ENCODE data around the gene CD27. TPM values are rescaled to one million over a fixed set of nuclear protein-coding genes. Genes with fewer than 3 reads are reported as not detected.

The CD27 gene
- total and polyA plus RNA-seq, 9 of the 15 experiments (the other 6 are each of a cell fraction or from before 2014, with no cell fraction given), result 0.24 TPM; not detected in 8

- no peak overlapping the region for H3K4me3 ChIP-seq
- peak; percentile 55 for TF ChIP-seq ZNF121 (CRISPR knock-in tag; conservative IDR thresholded peaks at IDR 0.05)
- TF ChIP-seq KLF10 (CRISPR knock-in tag; IDR thresholded peaks at IDR 0.05), result no peak
- no peaks in the 10 kb centered on the region for H3K27me3 ChIP-seq (ENCODE audit: control insufficient read depth in 2 of 2, insufficient read depth in 2 of 2, low read length in 2 of 2)
- BruUV-seq (replicated peaks), result no TSS peak
- H3K27ac ChIP-seq (ENCODE audit: extremely low read depth, low read depth, low read length), result no peak overlapping the region
- in situ Hi-C loops (cut with MboI), result no loop called here
- H3K36me3 ChIP-seq (ENCODE audit: control insufficient read depth, insufficient read depth, low read length), result peaks cover 7% of the 10 kb centered on the region; the same call in 2 of the 3 replicates
- no peak overlapping the region for H3K9ac ChIP-seq (ENCODE audit: insufficient read depth in 1 of 2, low read depth in 2 of 2, low read length in 2 of 2)
- no peak for FAIRE-seq
- POLR2A ChIA-PET, result interaction anchor here (0.5 to 0.7 kb wide), 2 partner anchors 18 to 38 kb away, joined by 3 read pairs; no protein-coding TSS in a partner anchor
- no peaks in the 10 kb centered on the region for H3K9me1 ChIP-seq (ENCODE audit: control insufficient read depth, insufficient read depth, low read length)
- CTCF ChIA-PET (ENCODE audit: low intra/inter-chr PET ratio), result no interaction called here
- no peaks in the 10 kb centered on the region for H3K9me3 ChIP-seq (replicated peaks; ENCODE audit: control insufficient read depth, insufficient read depth, low read depth, low read length)
- H4K20me1 ChIP-seq (replicated peaks; ENCODE audit: control insufficient read depth, insufficient read depth, low read length), result no peaks in the 10 kb centered on the region
- 0% methylated on average over 1 of the region's 1 CpG for WGBS (ENCODE audit: insufficient coverage, low coverage, missing lambda C conversion rate)
- intact Hi-C loops (cut with micrococcal nuclease), result no loop called here
- no peak overlapping the region for H2AFZ ChIP-seq (ENCODE audit: low read depth, low read length)
- ATAC-seq, result no peak
- peaks cover 10% of the 10 kb centered on the region for H3K79me2 ChIP-seq (ENCODE audit: control insufficient read depth, insufficient read depth, low read length)
- no peak for DNase-seq (ENCODE audit: extremely low read depth in 1 of 4, low spot score in 3 of 4)
- H3K4me1 ChIP-seq (replicated peaks in 1 of 2; ENCODE audit: control insufficient read depth in 2 of 2, insufficient read depth in 2 of 2, low read length in 2 of 2), result peaks cover 0 to 4% of the 10 kb centered on the region in 2 experiments; a peak in 1 of 5 replicates
- no peak overlapping the region for H3K4me2 ChIP-seq (ENCODE audit: insufficient read depth, low read length)
Observed at GRCh38 chr12:6488240-6488639, 43.5 kb downstream of the CD27 start.

DNA sequence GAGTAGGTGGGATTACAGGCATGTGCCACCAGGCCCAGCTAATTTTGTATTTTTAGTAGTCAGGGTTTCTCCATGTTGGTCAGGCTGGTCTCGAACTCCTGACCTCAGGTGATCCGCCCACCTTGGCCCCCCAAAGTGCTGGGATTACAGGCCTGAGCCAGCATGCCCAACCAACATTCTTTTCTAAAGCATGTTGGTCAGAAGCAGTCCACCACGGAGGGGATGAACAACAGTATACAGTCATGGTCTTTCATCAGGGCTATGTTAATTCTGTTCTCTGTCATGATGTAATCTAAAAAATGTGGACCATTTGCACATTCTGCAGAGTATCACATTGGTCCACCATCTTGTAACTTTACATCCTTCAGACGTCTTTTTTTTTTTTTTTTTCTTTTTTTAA, 44.7 kb downstream of the CD27 start:
- TF ChIP-seq BCLAF1 (IDR thresholded peaks at IDR 0.05; ENCODE audit: borderline replicate concordance in 1 of 2, control insufficient read depth in 1 of 2, low read depth in 2 of 2, low read length in 1 of 2), result no peak
- no peak for TF ChIP-seq CBX2 (IDR thresholded peaks at IDR 0.05; ENCODE audit: insufficient read depth, low read length, poor library complexity, severe bottlenecking)
- no peak for TF ChIP-seq GTF2E2 (tag; IDR thresholded peaks at IDR 0.05)
- TF ChIP-seq, protein P1, sequence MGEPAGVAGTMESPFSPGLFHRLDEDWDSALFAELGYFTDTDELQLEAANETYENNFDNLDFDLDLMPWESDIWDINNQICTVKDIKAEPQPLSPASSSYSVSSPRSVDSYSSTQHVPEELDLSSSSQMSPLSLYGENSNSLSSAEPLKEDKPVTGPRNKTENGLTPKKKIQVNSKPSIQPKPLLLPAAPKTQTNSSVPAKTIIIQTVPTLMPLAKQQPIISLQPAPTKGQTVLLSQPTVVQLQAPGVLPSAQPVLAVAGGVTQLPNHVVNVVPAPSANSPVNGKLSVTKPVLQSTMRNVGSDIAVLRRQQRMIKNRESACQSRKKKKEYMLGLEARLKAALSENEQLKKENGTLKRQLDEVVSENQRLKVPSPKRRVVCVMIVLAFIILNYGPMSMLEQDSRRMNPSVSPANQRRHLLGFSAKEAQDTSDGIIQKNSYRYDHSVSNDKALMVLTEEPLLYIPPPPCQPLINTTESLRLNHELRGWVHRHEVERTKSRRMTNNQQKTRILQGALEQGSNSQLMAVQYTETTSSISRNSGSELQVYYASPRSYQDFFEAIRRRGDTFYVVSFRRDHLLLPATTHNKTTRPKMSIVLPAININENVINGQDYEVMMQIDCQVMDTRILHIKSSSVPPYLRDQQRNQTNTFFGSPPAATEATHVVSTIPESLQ (CRISPR knock-in tag; IDR thresholded peaks at IDR 0.05), result no peak
- no peak for TF ChIP-seq NFATC3 (IDR thresholded peaks at IDR 0.05)
- no peak for TF ChIP-seq FOSL1 (tag; conservative IDR thresholded peaks at IDR 0.05)
- no peak for TF ChIP-seq ARID1B (IDR thresholded peaks at IDR 0.05)
- in situ Hi-C loops (cut with MboI) (no loop called here), intact Hi-C loops (cut with micrococcal nuclease) (no loop called here)
- H3K27ac ChIP-seq (ENCODE audit: extremely low read depth, low read depth, low read length), result no peak overlapping the region
- H3K27me3 ChIP-seq (ENCODE audit: control insufficient read depth in 2 of 2, insufficient read depth in 2 of 2, low read length in 2 of 2), result no peaks in the 10 kb centered on the region
- POLR2A ChIA-PET, result no interaction called here
- no peak overlapping the region for H3K4me3 ChIP-seq
- FAIRE-seq (no peak), ATAC-seq (no peak), DNase-seq (ENCODE audit: extremely low read depth in 1 of 4, low spot score in 3 of 4) (no peak)
- H3K4me2 ChIP-seq (ENCODE audit: insufficient read depth, low read length), result no peak overlapping the region
- no peak overlapping the region for H3K9ac ChIP-seq (ENCODE audit: insufficient read depth in 1 of 2, low read depth in 2 of 2, low read length in 2 of 2)
- WGBS (ENCODE audit: insufficient coverage, low coverage, missing lambda C conversion rate), result 17% methylated on average over 1 of the region's 4 CpGs
- no peaks in the 10 kb centered on the region for H3K9me1 ChIP-seq (ENCODE audit: control insufficient read depth, insufficient read depth, low read length)
- no peaks in the 10 kb centered on the region for H4K20me1 ChIP-seq (replicated peaks; ENCODE audit: control insufficient read depth, insufficient read depth, low read length)
- H2AFZ ChIP-seq (ENCODE audit: low read depth, low read length), result no peak overlapping the region
- CTCF ChIA-PET (ENCODE audit: low intra/inter-chr PET ratio), result no interaction called here
- H3K36me3 ChIP-seq (ENCODE audit: control insufficient read depth, insufficient read depth, low read length), result peaks cover 7% of the 10 kb centered on the region; the same call in 2 of the 3 replicates
- H3K4me1 ChIP-seq (replicated peaks in 1 of 2; ENCODE audit: control insufficient read depth in 2 of 2, insufficient read depth in 2 of 2, low read length in 2 of 2), result peaks cover 0 to 4% of the 10 kb centered on the region in 2 experiments; a peak in 1 of 5 replicates
- no peaks in the 10 kb centered on the region for H3K9me3 ChIP-seq (replicated peaks; ENCODE audit: control insufficient read depth, insufficient read depth, low read depth, low read length)
- no TSS peak for BruUV-seq (replicated peaks)
- H3K79me2 ChIP-seq (ENCODE audit: control insufficient read depth, insufficient read depth, low read length), result peaks cover 15% of the 10 kb centered on the region

Measured in K562 (cell line).